ENCODE results near the gene DEFB124. TPM values are rescaled to one million over a fixed set of nuclear protein-coding genes. Genes with fewer than 3 reads are reported as not detected.
A peak's percentile ranks its signal among the peaks of the same experiment; 100 is the strongest.
"Not testable (repeated sequence)": the region's sequence is repeated elsewhere in the genome, so short reads cannot be mapped to it uniquely, and the experiment has no call there.

The DEFB124 gene
- polyA plus RNA-seq, 1 donor (not counting 4 experiments of a cell fraction or from before 2014, with no cell fraction given), result not detected

DNA sequence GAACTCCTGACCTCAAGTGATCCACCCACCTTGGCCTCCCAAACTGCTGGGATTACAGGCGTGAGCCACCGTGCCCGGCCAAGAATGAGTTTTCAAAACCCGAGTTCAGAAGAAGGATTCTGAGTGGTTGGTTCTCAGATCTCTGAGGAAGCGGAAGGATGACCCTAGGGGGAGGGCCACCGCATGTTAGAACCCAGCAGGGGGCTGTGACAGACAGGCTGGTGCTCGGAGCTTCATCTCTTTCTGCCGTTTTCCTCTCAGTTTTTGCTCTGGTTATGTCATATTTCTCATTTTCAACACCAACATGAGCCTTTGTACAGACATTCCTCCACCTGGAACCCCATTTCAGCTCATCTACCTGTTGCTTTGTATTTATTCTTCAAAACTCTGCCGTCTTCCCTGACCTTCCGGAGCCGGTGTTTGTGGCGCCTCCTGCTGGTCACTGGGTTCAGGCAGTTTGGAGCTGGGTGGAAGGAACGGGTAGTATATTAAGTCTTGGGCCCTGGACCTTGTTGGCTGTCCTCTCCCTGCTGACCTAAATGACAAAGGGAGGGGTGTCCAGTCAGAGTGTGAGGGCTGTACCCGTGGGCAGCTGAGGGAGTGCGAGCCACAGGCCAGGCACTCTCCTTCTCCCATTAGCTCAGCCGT, 34.8 kb downstream of the DEFB124 start, which contains the start of gene DEFB123:
DEFB123 (plus strand) TSS at position 621 of the 648 bp plus-strand sequence. CDS start 67 bp downstream, outside the sequence.
- Histone ChIP-seq H3K27ac (ENCODE audit: control insufficient read depth, insufficient read depth, low read length) (no peak within 1 kb of the TSS), H3K9me1 (ENCODE audit: control insufficient read depth, extremely low read depth, insufficient read depth, low read length) (no peaks in the 10 kb centered on the region), H3K4me1 (ENCODE audit: control insufficient read depth, extremely low read depth, insufficient read depth, low read length) (no peaks in the 10 kb centered on the region), H3K27me3 (ENCODE audit: control insufficient read depth, extremely low read depth, insufficient read depth, low read length) (no peaks in the 10 kb centered on the region), H4K20me1 (ENCODE audit: control insufficient read depth, extremely low read depth, insufficient read depth, low read length) (no peaks in the 10 kb centered on the region), H3K79me2 (ENCODE audit: control insufficient read depth, insufficient read depth, low read length) (no peaks in the 10 kb centered on the region), H3K9ac (ENCODE audit: control insufficient read depth, extremely low read depth, insufficient read depth, low read length) (no peak within 1 kb of the TSS), H3K4me2 (ENCODE audit: control insufficient read depth, extremely low read depth, insufficient read depth, low read depth, low read length) (no peak within 1 kb of the TSS), H2AFZ (ENCODE audit: control insufficient read depth, low read length) (no peak within 1 kb of the TSS), H3K4me3 (ENCODE audit: control insufficient read depth in 2 of 3, extremely low read depth in 1 of 3, insufficient read depth in 2 of 3, low read depth in 1 of 3, low read length in 3 of 3) (no peak within 1 kb of the TSS), H3K9me3 (ENCODE audit: control insufficient read depth, low read depth, low read length) (no peaks in the 10 kb centered on the region), H3K36me3 (ENCODE audit: control insufficient read depth in 2 of 2, extremely low read depth in 1 of 2, insufficient read depth in 2 of 2, low read length in 2 of 2) (no peaks in the 10 kb centered on the region)
- dilution Hi-C loops (cut with MboI; ENCODE audit: extremely low pct_ligation_motif_present, low sequenced_read_pairs), result no loop called here
- no peak for FAIRE-seq
- no peak for TF ChIP-seq EZH2 (IDR thresholded peaks at IDR 0.05; ENCODE audit: low read length)
- TF ChIP-seq, protein P1, sequence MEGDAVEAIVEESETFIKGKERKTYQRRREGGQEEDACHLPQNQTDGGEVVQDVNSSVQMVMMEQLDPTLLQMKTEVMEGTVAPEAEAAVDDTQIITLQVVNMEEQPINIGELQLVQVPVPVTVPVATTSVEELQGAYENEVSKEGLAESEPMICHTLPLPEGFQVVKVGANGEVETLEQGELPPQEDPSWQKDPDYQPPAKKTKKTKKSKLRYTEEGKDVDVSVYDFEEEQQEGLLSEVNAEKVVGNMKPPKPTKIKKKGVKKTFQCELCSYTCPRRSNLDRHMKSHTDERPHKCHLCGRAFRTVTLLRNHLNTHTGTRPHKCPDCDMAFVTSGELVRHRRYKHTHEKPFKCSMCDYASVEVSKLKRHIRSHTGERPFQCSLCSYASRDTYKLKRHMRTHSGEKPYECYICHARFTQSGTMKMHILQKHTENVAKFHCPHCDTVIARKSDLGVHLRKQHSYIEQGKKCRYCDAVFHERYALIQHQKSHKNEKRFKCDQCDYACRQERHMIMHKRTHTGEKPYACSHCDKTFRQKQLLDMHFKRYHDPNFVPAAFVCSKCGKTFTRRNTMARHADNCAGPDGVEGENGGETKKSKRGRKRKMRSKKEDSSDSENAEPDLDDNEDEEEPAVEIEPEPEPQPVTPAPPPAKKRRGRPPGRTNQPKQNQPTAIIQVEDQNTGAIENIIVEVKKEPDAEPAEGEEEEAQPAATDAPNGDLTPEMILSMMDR (optimal IDR thresholded peaks at IDR 0.05 in 1 of 3, IDR thresholded peaks at IDR 0.05 in 1 of 3, conservative IDR thresholded peaks at IDR 0.05 in 1 of 3; ENCODE audit: extremely low read depth in 1 of 3, insufficient read depth in 2 of 3, low read length in 3 of 3), result peak in 1 of 3 experiments; percentile 27
- no peak for DNase-seq (ENCODE audit: low read depth, low spot score)

DNA sequence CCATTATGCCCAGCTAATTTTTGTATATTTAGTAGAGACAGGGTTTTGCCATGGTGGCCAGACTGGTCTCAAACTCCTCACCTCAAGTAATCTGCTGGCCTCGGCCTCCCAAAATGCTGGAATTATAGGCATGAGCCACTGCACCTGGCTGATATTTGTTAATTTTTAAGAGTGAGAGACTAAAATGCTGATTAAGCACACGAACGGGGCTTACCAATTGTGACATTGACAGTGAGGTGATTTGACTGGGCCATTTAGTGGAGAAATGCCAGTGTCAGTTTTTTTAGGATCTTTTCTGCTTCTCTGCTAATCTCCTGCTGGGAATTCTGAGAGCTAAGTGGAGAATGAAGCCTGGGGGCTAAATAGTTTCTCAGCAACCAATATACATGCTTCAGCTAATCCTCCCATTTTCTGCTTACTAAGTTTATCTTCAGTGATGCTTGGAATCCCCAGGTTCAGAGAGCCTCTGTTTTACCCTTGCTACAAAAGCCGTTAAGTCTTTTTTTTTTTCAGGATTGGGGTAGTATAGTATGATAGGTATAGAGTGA, 44.3 kb downstream of the DEFB124 start:
- Histone ChIP-seq H3K9me1 (ENCODE audit: control insufficient read depth, extremely low read depth, insufficient read depth, low read length) (no peaks in the 10 kb centered on the region), H3K79me2 (ENCODE audit: control insufficient read depth, insufficient read depth, low read length) (no peaks in the 10 kb centered on the region), H2AFZ (ENCODE audit: control insufficient read depth, low read length) (no peak overlapping the region), H3K4me2 (ENCODE audit: control insufficient read depth, extremely low read depth, insufficient read depth, low read depth, low read length) (no peak overlapping the region), H4K20me1 (ENCODE audit: control insufficient read depth, extremely low read depth, insufficient read depth, low read length) (no peaks in the 10 kb centered on the region), H3K9me3 (ENCODE audit: control insufficient read depth, low read depth, low read length) (no peaks in the 10 kb centered on the region), H3K4me1 (ENCODE audit: control insufficient read depth, extremely low read depth, insufficient read depth, low read length) (no peaks in the 10 kb centered on the region), H3K9ac (ENCODE audit: control insufficient read depth, extremely low read depth, insufficient read depth, low read length) (no peak overlapping the region), H3K4me3 (ENCODE audit: control insufficient read depth in 2 of 3, extremely low read depth in 1 of 3, insufficient read depth in 2 of 3, low read depth in 1 of 3, low read length in 3 of 3) (no peak overlapping the region), H3K36me3 (ENCODE audit: control insufficient read depth in 2 of 2, extremely low read depth in 1 of 2, insufficient read depth in 2 of 2, low read length in 2 of 2) (no peaks in the 10 kb centered on the region), H3K27ac (ENCODE audit: control insufficient read depth, insufficient read depth, low read length) (no peak overlapping the region), H3K27me3 (ENCODE audit: control insufficient read depth, extremely low read depth, insufficient read depth, low read length) (no peaks in the 10 kb centered on the region)
- TF ChIP-seq, protein P1 (optimal IDR thresholded peaks at IDR 0.05 in 1 of 3, IDR thresholded peaks at IDR 0.05 in 1 of 3, conservative IDR thresholded peaks at IDR 0.05 in 1 of 3; ENCODE audit: extremely low read depth in 1 of 3, insufficient read depth in 2 of 3, low read length in 3 of 3), result no peak
- TF ChIP-seq EZH2 (IDR thresholded peaks at IDR 0.05; ENCODE audit: low read length), result no peak
- dilution Hi-C loops (cut with MboI; ENCODE audit: extremely low pct_ligation_motif_present, low sequenced_read_pairs), result no loop called here
- FAIRE-seq (no peak), DNase-seq (ENCODE audit: low read depth, low spot score) (no peak)

DNA sequence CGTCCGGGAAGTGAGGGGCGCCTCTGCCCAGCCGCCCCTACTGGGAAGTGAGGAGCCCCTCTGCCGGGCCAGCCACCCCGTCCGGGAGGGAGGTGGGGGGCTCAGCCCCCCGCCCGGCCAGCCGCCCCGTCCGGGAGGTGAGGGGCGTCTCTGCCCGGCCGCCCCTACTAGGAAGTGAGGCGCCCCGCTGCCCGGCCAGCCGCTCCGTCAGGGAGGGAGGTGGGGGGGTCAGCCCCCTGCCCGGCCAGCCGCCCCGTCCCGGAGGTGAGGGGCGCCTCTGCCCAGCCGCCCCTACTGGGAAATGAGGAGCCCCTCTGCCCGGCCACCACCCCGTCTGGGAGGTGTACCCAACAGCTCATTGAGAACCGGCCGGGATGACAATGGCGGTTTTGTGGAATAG, 47.4 kb downstream of the DEFB124 start:
- DNase-seq (ENCODE audit: low read depth, low spot score); H3K36me3 ChIP-seq (ENCODE audit: control insufficient read depth in 2 of 2, extremely low read depth in 1 of 2, insufficient read depth in 2 of 2, low read length in 2 of 2); H3K9me3 ChIP-seq (ENCODE audit: control insufficient read depth, low read depth, low read length); H3K4me3 ChIP-seq (ENCODE audit: control insufficient read depth in 2 of 3, extremely low read depth in 1 of 3, insufficient read depth in 2 of 3, low read depth in 1 of 3, low read length in 3 of 3); H4K20me1 ChIP-seq (ENCODE audit: control insufficient read depth, extremely low read depth, insufficient read depth, low read length); dilution Hi-C loops (cut with MboI; ENCODE audit: extremely low pct_ligation_motif_present, low sequenced_read_pairs); H3K27me3 ChIP-seq (ENCODE audit: control insufficient read depth, extremely low read depth, insufficient read depth, low read length); H3K4me2 ChIP-seq (ENCODE audit: control insufficient read depth, extremely low read depth, insufficient read depth, low read depth, low read length); H3K9ac ChIP-seq (ENCODE audit: control insufficient read depth, extremely low read depth, insufficient read depth, low read length); H3K9me1 ChIP-seq (ENCODE audit: control insufficient read depth, extremely low read depth, insufficient read depth, low read length); FAIRE-seq; H3K27ac ChIP-seq (ENCODE audit: control insufficient read depth, insufficient read depth, low read length); H3K79me2 ChIP-seq (ENCODE audit: control insufficient read depth, insufficient read depth, low read length); H3K4me1 ChIP-seq (ENCODE audit: control insufficient read depth, extremely low read depth, insufficient read depth, low read length); H2AFZ ChIP-seq (ENCODE audit: control insufficient read depth, low read length): not testable (repeated sequence)
